ENCODE data around the gene ARHGDIB.

Gene ARHGDIB

DNA sequence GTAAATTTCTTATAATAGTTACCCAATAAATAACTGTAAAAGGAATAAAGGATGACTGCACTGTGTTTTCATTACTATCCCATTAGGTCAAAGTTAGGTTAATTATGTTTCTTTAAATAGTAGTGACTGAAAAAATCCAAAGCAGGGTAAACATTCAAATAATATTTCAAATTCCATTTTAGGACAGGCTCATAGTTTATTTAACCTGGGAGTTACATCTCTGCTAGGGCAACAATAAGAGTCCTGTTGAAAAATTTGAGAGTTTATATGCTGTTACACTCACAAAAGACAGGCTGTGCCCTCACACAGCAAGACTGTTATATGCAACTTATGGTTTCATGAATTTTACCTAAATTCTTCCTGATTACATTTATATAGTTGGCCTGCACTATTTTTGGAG lies 31.1 kb downstream of the ARHGDIB start:
- no peak for DNase-seq (ENCODE audit: low read depth)

DNA sequence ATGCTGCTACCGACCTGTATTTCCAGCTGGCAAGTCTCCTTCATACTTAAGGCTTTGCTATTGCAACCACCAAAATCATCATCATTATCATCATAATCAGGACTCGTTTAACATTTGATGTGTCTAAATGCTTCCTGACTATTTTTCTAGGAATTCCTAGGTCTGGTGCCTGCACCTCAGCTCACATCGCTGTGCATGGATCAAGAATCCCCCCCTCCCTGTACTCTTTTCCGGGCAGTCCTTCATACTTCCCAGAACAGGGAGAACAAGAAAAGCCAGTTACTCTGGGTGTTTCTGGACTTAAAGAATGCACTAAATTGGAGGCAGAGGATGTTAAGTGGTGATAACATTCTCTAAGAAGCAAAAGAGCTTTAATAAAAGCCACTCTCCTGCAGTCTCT lies 32.5 kb downstream of the ARHGDIB start:
- DNase-seq (ENCODE audit: low read depth), result no peak

DNA sequence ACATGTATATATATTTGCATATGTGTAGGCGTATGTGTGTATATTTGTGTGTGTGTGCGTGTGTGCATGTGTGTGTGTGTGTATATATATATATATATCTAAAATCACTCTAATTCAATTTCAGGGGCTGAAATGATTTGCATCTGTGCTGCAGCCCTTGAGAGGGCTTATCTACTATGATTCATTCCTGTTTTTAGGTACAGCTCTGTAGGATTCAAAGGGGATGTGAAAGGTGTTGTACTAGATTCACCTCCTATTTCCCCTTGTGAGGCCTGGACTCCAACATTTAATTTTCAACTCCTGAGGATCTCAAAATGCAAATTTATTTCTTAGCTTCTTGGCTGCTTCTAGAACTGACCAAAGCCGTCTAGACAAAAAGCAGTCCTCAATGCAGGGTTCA lies 34.1 kb downstream of the ARHGDIB start:
- DNase-seq (ENCODE audit: low read depth), result no peak

DNA sequence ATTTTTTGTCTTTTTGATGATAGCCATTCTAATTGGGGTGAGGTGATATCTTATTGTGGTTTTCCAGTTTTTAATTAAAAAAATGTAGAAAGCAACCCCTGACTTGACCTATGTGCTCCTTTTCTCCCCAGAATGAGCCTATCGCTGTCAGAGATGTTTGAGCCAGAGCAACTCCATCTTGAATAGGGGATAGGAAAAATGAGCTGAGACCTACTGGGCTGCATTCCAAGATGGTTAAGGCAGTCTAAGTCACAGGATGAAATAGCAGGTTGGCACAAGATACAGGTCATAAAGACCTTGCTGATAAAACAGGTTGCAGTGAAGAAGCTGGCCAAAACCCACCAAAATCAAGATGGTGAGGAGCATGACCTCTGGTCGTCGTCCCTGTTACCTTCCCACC lies 36.9 kb downstream of the ARHGDIB start:
- no peak for DNase-seq (ENCODE audit: low read depth)

DNA sequence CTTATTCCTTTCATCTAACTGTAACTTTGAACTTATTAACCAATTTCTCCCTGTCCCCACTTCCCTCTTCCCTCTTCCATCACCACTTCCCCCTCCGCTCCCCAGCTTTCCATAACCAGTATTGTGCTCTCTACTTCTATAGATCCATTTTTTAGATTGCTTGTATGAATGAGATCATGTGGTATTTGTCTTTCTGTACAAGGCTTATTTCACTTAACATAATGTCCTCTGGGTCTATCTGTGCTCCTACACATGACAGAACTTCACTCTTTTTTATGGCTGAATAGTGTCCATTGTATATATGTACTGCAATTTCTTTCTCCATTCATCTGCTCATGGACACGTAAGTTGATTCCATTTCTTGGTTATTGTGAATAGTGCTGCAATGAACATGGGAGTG lies 37.5 kb downstream of the ARHGDIB start:
- no peak for DNase-seq (ENCODE audit: low read depth)

DNA sequence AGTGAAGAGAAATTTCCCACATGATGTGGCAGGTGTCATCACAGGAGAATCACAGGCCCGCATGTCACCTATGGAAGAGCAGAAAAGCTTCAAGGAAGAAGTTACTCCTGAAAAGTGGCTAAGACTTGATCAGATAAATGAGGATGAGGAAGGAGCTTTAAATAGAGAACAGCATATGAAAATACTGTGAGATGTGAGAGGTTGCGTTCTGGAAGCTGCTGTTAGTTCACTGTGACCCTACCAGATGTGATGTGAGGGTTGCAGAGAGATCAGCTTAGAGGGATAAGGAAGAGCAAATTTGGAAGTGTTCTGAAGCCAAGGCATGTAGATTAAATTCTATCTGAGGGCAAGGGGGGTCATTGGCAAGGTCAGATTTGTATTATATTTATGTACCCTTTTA lies 40.2 kb downstream of the ARHGDIB start:
- no peak for DNase-seq (ENCODE audit: low read depth)

DNA sequence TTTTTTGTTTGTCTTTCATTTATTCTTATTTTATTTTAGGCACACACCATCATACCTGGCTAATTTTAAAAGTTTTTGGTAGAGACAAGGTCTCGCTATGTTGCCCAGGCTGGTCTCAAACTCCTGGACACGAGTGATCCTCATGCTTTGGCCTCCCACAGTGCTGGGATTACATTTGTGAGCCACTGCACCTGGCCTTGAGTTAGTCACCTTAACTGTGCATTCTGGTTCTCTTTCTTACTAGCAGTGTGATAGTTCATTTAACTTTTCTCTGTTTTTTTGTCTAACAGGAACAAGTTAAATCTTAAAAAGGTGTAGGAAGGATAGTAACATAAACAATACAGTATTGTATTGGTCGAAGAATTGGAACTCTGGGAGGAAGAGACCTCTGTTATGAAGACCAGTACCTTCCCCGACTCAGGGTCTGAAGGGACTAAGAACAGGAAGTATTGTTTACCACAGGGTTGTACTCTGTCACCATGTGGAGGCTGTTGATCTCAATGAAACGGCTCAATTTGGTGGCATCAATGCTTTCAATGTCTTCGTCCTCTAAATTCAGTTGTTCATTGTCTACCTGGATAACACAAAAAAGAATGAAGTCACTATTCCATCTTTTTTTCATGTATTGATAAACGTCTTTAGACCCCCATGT lies 40.8 kb downstream of the ARHGDIB start:
- no peak for DNase-seq (ENCODE audit: low read depth)

DNA sequence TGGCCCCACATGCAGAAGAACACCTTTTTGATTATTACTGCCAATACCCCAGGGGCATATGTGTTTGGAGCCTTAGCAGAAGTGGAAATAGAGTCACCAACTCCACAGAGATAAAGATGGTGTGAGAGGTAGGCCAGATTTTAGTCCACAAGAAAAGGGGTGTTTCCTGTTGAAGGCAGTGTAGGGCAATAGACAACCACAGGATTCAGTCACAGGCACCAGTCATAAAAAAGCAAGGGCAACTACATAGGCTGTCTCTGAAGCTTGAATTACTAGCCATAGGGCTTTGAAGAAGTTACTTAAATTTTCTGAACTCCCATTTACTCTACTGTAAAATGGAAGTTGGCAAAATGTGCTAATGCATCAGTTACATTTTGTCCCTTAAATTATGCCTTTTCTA lies 41.9 kb downstream of the ARHGDIB start:
- no peak for DNase-seq (ENCODE audit: low read depth)

DNA sequence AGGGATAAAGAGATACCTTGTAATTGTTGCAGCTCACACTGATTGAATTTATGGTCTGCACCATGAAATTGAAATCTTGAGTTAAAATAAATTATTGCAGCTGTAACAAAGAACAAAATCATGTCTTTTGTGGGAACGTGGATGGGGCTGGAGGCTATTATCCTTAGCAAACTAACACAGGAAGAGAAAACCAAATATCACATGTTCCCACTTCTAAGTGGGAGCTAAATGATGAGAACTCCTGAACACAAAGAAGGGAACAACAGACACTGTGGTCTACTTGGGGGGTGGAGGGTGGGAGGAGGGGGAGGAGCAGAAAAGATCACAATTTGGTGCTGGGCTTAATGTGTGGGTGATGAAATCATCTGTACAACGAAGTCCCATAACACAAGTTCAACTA lies 45.7 kb downstream of the ARHGDIB start:
- DNase-seq (ENCODE audit: low read depth), result no peak

DNA sequence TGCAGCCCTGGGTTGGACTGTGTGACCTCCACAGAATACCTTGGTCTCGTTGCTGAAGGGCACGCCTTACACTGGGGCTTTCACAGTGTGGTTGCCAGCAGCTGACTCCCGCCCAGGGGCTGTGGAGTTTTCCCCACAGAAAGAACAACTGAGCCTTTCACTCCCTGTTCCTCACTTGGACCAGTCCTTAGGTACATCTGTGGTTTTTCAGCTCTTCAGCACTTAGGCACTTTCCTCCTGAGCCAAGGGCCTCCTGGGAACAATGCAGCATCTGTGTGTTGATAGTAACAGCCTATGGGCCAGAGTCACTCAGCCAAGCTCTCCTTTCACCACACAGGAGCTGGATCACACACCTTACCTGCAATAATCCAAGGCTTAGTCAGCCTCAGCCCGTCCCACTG lies 48.0 kb downstream of the ARHGDIB start:
- DNase-seq (ENCODE audit: low read depth), result no peak

DNA sequence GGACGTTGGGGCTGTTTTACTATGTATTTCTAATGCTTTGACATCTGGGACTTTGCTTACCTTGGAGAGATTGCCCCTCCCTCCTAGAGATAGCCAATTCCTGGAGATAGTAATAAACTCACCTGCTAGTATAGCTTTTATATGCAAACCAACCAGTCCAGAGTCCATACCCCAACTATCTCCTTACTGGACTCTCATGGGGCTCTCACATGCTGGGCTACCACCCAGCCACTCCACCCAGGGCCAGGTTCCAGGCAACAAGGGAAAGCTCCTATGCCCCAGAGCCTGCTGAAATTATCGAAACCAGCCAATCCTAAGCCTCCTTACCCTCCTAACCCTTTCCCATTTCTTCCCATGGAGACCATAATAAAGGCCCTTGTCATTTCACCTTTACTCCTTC lies 50.3 kb downstream of the ARHGDIB start:
- no peak for DNase-seq (ENCODE audit: low read depth)

DNA sequence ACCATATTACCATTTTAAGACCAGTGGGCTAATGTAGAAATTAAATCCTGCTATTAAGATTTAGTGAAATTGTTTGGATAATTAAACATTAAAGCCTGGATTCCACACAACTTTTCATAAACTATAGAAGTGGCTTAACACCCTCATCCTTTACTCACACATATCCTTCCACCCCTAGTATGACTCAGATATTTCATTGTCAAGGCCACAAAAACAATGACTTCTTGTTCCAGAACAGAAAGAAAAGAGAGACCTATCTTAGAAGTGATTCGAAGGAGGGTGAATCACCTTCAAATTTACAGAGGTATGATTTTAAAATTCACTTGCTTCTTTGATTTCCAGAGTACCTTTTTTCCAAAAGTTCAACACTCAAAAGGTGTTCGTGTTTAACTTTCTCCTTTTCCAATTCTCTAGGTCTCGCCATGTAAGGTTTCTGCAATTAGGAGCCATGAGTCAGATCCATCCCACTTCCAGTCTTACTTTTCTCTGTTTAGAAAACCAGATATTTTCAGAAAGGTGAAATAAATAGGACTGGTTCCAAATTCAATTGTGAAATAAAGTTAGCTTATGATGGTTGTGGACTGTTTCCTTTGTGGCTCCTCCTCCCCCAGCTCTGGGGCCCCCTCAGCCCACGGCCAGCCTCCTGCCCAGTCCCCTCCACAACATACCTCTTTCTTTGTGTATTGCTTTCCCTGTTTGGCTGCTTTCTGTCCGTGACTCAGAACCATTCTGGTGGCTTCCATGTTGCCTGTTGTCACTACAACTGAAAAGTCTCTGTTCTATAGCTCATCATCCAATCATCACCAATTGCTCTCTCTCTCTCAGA lies 51.1 kb downstream of the ARHGDIB start:
- no peak for DNase-seq (ENCODE audit: low read depth)

DNA sequence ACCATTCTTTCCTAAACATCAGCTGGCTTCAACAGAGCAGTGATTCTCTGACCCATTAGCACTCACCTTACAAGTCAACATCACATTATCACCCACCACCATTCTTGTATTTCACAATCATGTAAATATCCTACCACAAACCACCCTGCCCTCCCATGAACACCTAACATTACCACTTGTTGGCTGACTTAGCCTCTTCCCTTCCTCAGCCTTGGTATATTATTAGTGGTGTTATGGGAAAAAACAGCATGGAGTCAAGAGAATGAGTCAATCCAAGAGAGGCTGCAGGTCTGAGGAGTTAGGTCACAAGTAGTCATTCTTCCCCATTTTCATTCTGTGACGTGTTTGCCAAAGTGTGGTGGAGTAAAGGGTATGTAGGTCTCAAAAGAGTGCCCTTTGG lies 53.4 kb downstream of the ARHGDIB start:
- DNase-seq (ENCODE audit: low read depth), result no peak

DNA sequence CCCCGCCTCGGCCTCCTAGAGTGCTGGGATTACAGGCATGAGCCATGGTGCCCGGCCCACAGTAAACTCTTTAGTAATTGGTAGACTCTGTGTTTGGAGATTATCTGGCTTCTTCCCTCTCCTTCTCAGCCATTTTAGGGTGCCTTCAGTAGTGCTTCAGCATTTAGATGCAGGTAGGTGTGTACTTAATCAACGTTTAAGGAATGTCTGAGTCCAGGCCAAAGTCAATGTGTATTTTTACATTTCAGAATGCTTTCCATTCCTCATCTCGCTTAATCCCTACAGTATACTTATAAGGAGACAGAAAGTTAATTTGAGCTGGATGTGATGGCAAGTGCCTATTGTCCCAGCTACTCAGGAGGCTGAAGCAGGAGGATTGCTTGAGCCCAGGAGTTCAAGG lies 55.3 kb downstream of the ARHGDIB start:
- no peak for DNase-seq (ENCODE audit: low read depth)

DNA sequence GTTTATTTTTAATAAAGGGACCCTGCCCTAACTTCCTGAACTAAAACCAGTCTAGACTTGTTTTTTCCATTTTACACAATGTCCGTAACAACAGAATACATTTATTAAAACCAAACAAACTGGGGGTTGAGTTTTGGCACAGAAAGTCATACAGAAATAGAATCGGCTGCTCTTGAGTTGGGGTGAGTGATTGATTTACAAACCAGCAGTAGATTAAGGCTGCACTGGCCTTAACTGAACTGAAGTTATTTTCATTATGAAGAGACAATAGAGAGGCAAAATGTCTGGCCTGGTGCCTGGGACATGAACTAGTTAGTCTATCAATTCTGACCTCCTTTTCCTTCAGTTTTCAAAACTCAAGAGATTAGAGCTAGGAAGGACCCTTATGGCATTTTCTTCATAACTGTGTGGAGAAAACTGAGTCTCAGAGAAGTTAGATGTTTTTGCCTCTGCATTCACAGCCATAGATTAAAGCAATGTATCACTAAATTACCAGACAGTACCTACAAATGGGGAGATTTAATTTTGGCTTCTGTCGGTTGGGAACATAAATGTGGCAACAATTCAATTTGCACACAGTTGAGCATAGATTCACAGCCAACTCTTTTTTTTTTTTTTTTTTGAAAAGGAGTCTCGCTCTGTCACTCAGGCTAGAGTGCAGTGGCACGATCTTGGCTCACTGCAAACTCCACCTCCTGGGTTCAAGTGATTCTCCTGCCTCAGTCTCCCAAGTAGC lies 56.0 kb downstream of the ARHGDIB start:
- no peak for DNase-seq (ENCODE audit: low read depth)

DNA sequence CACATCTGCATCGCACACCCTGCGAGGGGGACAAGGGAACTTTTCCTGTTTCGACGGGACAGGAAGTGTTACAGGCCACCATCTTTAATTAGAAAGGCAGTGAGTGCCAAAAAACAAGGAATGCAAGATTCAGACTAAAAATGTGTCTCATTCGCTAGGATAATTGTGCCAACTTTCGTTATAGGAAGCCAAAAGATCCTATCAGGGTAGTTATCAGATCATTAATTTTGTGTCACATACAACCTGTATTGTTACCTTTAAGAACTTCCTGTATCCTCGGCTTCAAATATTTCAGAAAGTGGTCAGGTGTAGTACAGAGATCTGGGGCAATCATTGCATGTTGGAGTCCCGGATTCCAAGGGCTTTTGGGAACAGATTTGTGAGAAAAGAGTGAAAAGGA lies 56.5 kb downstream of the ARHGDIB start:
- DNase-seq (ENCODE audit: low read depth), result no peak

DNA sequence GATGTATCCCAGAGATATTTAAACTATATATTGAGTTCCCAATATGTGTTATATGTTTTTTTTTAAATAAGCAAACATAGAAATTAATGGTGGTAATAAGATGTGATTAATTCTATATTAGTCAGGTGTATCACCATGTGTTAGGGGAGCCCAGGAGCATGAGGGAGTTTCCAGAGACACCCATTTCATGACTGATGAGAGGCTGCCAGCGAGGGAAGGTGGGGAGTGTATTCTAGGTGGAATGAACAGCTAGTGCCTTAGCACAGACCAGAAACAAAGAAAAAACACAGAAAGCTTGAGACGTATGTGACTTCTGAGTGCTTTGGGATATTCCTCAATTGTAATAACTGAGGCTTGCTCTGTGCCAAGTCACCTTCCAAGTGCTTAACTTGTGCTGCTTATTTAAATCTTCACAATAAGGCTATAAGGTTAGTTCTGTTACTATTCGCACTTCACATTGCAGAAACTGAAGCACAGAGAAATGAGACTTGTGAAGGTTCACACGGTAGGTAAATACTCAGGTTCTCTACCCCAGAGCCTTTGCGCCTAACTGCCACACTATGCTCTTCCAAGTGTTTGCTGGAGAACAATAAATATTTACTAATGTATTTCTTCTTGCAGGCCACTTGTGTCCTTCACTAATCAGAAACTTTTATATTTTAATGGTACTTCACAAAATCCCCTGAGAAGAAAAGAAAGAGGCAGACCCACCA lies 57.9 kb downstream of the ARHGDIB start:
- no peak for DNase-seq (ENCODE audit: low read depth)

DNA sequence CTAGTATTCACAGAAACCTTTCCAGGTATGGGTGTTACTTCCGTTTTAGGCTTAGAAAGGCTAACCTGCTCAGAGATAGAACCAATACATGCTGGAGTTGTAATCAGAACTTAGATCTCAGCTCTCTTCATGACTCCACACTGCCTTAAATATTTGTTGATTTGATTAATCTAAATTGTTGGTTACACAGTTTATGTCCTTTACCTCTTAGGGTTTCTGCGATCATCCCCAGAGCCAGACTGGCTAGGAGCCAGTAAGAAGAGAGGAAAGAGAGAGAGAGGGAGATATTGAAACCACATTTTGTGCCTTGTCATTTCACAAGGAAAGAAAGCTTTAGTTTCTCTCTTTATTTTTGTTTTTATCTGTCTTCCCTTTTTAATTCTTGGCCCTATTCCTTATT lies 58.9 kb downstream of the ARHGDIB start:
- no peak for DNase-seq (ENCODE audit: low read depth)

DNA sequence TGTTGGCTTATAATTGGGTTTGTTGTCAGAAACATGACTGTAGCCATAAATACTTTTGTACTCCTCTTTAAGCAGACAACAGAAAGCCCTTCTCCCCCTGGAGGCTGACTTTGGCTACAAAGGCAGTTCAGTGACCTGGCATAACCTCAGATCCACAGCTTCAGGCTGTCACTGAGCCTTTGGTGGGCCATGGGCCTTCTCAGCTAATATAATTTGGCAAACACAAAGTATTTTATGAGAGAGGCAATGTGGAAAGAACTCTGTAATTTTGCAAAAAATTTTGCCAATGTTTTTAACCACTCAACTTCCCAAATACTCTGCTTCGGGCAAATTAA lies 60.2 kb downstream of the ARHGDIB start:
- DNase-seq (ENCODE audit: low read depth), result no peak

DNA sequence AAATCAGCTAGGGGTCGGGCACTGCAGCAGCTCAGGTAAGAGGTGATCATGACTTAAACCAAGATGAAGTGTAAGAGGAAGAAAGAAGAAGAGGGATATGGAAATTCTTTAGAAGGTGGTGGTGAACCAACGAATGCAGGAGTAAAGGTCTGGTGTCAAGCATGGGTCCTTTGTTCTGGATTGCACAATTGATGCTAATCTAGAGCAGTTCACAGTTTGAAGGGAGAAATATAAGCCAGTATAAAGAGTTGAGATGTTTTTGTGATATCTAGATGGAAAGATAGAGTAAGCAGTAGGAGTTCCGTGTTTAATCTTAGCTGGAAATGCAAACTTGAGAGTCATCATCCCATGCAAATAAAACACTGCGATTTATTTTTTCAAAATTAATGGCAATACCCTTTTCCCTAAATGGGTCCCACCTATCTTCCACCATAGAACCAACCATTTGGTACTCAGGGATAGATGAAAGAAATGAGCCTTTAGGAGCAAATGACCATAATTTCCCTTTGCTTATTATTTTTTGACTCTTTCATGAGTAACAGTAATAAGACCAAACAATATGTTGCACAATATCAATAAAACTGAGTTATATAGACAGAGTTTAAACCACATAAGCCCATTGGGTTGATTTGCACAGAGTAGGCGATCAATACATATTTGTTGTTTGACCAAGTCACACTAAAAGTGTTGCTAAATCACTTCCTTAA lies 60.7 kb downstream of the ARHGDIB start:
- no peak for DNase-seq (ENCODE audit: low read depth)

DNA sequence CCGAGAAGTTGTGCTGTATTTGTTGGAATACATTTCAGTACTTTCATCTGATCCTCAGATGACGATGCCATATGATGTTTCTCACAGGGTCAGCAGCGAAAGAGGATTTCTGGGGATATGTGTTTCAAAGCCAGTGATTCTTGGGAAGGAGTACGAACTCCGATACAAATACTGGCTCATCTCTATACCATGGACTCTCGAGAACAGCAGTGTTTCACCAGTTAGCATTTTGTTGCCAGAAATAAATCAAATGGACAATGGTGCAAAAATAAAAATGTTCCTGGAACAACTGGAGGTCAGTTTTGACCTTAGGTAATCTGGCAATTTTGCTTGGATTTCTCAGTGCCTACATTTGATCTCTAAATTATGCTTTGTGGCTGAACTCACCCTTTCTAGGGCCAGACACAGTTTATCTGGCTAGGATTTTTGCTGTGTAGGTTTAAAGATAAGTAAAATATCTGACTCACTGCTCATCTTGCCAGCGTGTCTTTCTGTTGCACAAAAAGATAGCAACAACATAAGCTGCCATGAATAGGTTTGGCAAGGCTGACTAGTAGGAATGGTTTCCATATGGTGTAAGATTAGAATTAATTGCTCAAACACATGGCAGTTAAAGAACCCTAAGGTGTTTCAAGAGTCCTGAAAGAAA lies 64.8 kb downstream of the ARHGDIB start:
- no peak for DNase-seq (ENCODE audit: low read depth)

All from T-helper 22 cell (primary cell).